Tibial artery (tissue), 4 donors: ENCODE measurements around the gene TMEM82.
"Not testable (repeated sequence)": the region's sequence is repeated elsewhere in the genome, so short reads cannot be mapped to it uniquely, and the experiment has no call there.

Source experiments
- DNase-seq, 2 donors: peaks; one replicate each; pipeline ENCODE4 v3.0.0-alpha.2; 2019
- H3K27ac ChIP-seq, 2 donors: fragments of 200-600 bp; sonication (generic) in 1 of 2; 1 replicate in 1 of 2; 2 replicates in 1 of 2; pipeline ENCODE4 v1.5.1; 2018 to 2019; ENCODE audit warnings: mild to moderate bottlenecking in 1 of 2
- H3K27me3 ChIP-seq, 2 donors: fragments of 200-600 bp; sonication (generic) in 1 of 2; one replicate each; pipeline versions ENCODE4 v1.5.1 to v1.6.0; 2016 to 2019
- H3K36me3 ChIP-seq, 3 donors: fragments of 200-600 bp; sonication (generic) in 2 of 3; one replicate each; pipeline ENCODE4 v1.5.1; 2016 to 2019; ENCODE audit warnings: mild to moderate bottlenecking in 2 of 3
- H3K4me1 ChIP-seq, 4 donors: fragments of 200-600 bp; sonication (generic) in 2 of 4; 1 replicate in 3 of 4; 2 replicates in 1 of 4; pipeline ENCODE4 v1.5.1; 2016 to 2019
- H3K4me3 ChIP-seq, 2 donors: fragments of 200-600 bp; sonication (generic) in 1 of 2; 1 replicate in 1 of 2; 2 replicates in 1 of 2; pipeline ENCODE4 v1.5.1; 2018 to 2019; ENCODE audit warnings: mild to moderate bottlenecking in 2 of 2
- H3K9me3 ChIP-seq, 3 donors: fragments of 200-600 bp; sonication (generic) in 1 of 3; one replicate each; pipeline ENCODE4 v1.5.1; 2016 to 2019
- CTCF ChIP-seq, 2 experiments: fragments of 200-600 bp in 1 of 2; fragments of 450-650 bp in 1 of 2; IDR thresholded peaks; one replicate each; pipeline ENCODE4 v1.5.1; 2017 to 2019; ENCODE audit warnings: antibody characterized with exemption in 2 of 2, mild to moderate bottlenecking in 1 of 2, moderate library complexity in 1 of 2
- intact Hi-C: fragments of 100-400 bp; cut with DNase I; formaldehyde crosslinking; loops from one replicate; pipeline ENCODE4 v1.15.0; 2023; ENCODE audit warnings: low total_unique reads

Gene TMEM82

GRCh38 chr1:15742339-15742801 lies at the start of gene TMEM82:
Gene TMEM82 (plus strand): TSS chr1:15742499. CDS start chr1:15742560, 61 bp downstream.
- intact Hi-C loops = no loop called here
- DNase-seq = no peak
- H3K27ac ChIP-seq = peak within 1 kb of the TSS; percentile 41 to 48

GRCh38 chr1:15693371-15693770 lies 48.9 kb upstream of the TMEM82 start:
- H3K27ac ChIP-seq = no peak overlapping the region
- peaks cover 0 to 6% (median 0%) of the 10 kb centered on the region in 3 donors for H3K36me3 ChIP-seq
- H3K4me3 ChIP-seq = no peak overlapping the region
- no peaks in the 10 kb centered on the region for H3K27me3 ChIP-seq
- intact Hi-C loops = no loop called here
- TF ChIP-seq CTCF (IDR thresholded peaks at IDR 0.05) = no peak
- peaks cover 0 to 55% (median 28%) of the 10 kb centered on the region in 4 donors for H3K4me1 ChIP-seq
- DNase-seq = no peak
- no peaks in the 10 kb centered on the region for H3K9me3 ChIP-seq

More at GRCh38 chr1:15742339-15742801, at the start of gene TMEM82:
- TF ChIP-seq CTCF (IDR thresholded peaks at IDR 0.05) = no peak
- peaks cover 0 to 3% (median 0%) of the 10 kb centered on the region in 3 donors for H3K36me3 ChIP-seq
- H3K27me3 ChIP-seq = no peaks in the 10 kb centered on the region
- peaks cover 0 to 62% (median 26%) of the 10 kb centered on the region in 4 donors for H3K4me1 ChIP-seq
- no peaks in the 10 kb centered on the region for H3K9me3 ChIP-seq
- no peak within 1 kb of the TSS for H3K4me3 ChIP-seq

GRCh38 chr1:15696956-15697521 lies 45.3 kb upstream of the TMEM82 start:
- H3K36me3 ChIP-seq = peaks cover 0 to 6% (median 0%) of the 10 kb centered on the region in 3 donors
- intact Hi-C loops = no loop called here
- TF ChIP-seq CTCF (IDR thresholded peaks at IDR 0.05) = no peak
- DNase-seq = peak in 1 of 2 donors; percentile 48
- no peaks in the 10 kb centered on the region for H3K27me3 ChIP-seq
- no peak overlapping the region for H3K4me3 ChIP-seq
- peaks cover 0 to 61% (median 23%) of the 10 kb centered on the region in 4 donors for H3K4me1 ChIP-seq
- no peaks in the 10 kb centered on the region for H3K9me3 ChIP-seq
- H3K27ac ChIP-seq = peak overlapping the region; percentile 20 to 43

- peaks cover 0 to 6% (median 0%) of the 10 kb centered on the region in 3 donors for H3K36me3 ChIP-seq
- H3K9me3 ChIP-seq = no peaks in the 10 kb centered on the region
- TF ChIP-seq CTCF (IDR thresholded peaks at IDR 0.05) = no peak
- no peak overlapping the region for H3K4me3 ChIP-seq
- no peak for DNase-seq
- H3K4me1 ChIP-seq = peaks cover 0 to 61% (median 28%) of the 10 kb centered on the region in 4 donors
- intact Hi-C loops = no loop called here
- no peaks in the 10 kb centered on the region for H3K27me3 ChIP-seq
- H3K27ac ChIP-seq = no peak overlapping the region
Observed at GRCh38 chr1:15698201-15698600, 44.1 kb upstream of the TMEM82 start.

GRCh38 chr1:15699321-15699720 lies 43.0 kb upstream of the TMEM82 start:
- DNase-seq, H3K36me3 ChIP-seq, intact Hi-C loops, H3K27me3 ChIP-seq, H3K27ac ChIP-seq, H3K4me3 ChIP-seq, H3K9me3 ChIP-seq: not testable (repeated sequence)
- peaks cover 0 to 62% (median 38%) of the 10 kb centered on the region in 4 donors for H3K4me1 ChIP-seq

GRCh38 chr1:15700508-15700907 lies 41.8 kb upstream of the TMEM82 start:
- peaks cover 0 to 9% (median 0%) of the 10 kb centered on the region in 3 donors for H3K36me3 ChIP-seq
- intact Hi-C loops = no loop called here
- H3K27me3 ChIP-seq = no peaks in the 10 kb centered on the region
- H3K9me3 ChIP-seq = no peaks in the 10 kb centered on the region
- DNase-seq = no peak
- H3K27ac ChIP-seq = peak overlapping the region in 1 of 2 donors; percentile 28
- no peak overlapping the region for H3K4me3 ChIP-seq
- no peak for TF ChIP-seq CTCF (IDR thresholded peaks at IDR 0.05)
- H3K4me1 ChIP-seq = peaks cover 0 to 74% (median 47%) of the 10 kb centered on the region in 4 donors
